ENCODE measurements around the gene METTL16.

GRCh38 chr17:2427910-2428309 is 83.8 kb downstream of the METTL16 start:
- no peak for TF ChIP-seq EZH2 (IDR thresholded peaks at IDR 0.05; ENCODE audit: borderline replicate concordance, low read depth, low read length, severe bottlenecking)
- TF ChIP-seq CTCF (IDR thresholded peaks at IDR 0.05; ENCODE audit: borderline replicate concordance, extremely low read depth, low read length, poor library complexity, severe bottlenecking) = no peak

All from DND-41 (cell line).